ENCODE results near the gene KCNIP1.

Gene KCNIP1

GRCh38 chr5:170466553-170466952 is 37.3 kb upstream of the KCNIP1 start:
- H3K27me3 ChIP-seq (ENCODE audit: insufficient read depth, poor library complexity, severe bottlenecking): no peaks in the 10 kb centered on the region
- H3K4me3 ChIP-seq (replicated peaks; ENCODE audit: insufficient read depth, low read length): no peak overlapping the region
- no peak for TF ChIP-seq POLR2AphosphoS5 (IDR thresholded peaks at IDR 0.05; ENCODE audit: low read depth)
- no peak overlapping the region for H3K27ac ChIP-seq (replicated peaks)
- no peak for DNase-seq (ENCODE audit: low read depth in 1 of 2, low spot score in 1 of 2)

- Histone ChIP-seq H3K27ac (replicated peaks) (no peak overlapping the region), H3K27me3 (ENCODE audit: insufficient read depth, poor library complexity, severe bottlenecking) (no peaks in the 10 kb centered on the region), H3K4me3 (replicated peaks; ENCODE audit: insufficient read depth, low read length) (no peak overlapping the region)
- TF ChIP-seq REST (IDR thresholded peaks at IDR 0.05; ENCODE audit: insufficient replicate concordance, low read depth) (no peak), SPI1 (IDR thresholded peaks at IDR 0.05; ENCODE audit: borderline replicate concordance, low read depth) (no peak), POLR2AphosphoS5 (IDR thresholded peaks at IDR 0.05; ENCODE audit: low read depth) (no peak), GABPA (IDR thresholded peaks at IDR 0.05; ENCODE audit: low read depth) (no peak)
- TF ChIP-seq, protein P1, sequence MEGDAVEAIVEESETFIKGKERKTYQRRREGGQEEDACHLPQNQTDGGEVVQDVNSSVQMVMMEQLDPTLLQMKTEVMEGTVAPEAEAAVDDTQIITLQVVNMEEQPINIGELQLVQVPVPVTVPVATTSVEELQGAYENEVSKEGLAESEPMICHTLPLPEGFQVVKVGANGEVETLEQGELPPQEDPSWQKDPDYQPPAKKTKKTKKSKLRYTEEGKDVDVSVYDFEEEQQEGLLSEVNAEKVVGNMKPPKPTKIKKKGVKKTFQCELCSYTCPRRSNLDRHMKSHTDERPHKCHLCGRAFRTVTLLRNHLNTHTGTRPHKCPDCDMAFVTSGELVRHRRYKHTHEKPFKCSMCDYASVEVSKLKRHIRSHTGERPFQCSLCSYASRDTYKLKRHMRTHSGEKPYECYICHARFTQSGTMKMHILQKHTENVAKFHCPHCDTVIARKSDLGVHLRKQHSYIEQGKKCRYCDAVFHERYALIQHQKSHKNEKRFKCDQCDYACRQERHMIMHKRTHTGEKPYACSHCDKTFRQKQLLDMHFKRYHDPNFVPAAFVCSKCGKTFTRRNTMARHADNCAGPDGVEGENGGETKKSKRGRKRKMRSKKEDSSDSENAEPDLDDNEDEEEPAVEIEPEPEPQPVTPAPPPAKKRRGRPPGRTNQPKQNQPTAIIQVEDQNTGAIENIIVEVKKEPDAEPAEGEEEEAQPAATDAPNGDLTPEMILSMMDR (IDR thresholded peaks at IDR 0.05; ENCODE audit: insufficient read depth, low read length): no peak
- DNase-seq (ENCODE audit: low read depth in 1 of 2, low spot score in 1 of 2): no peak
These were observed 36.7 kb upstream of the KCNIP1 start for GRCh38 chr5:170466988-170467707.

GRCh38 chr5:170468633-170469285 is 35.1 kb upstream of the KCNIP1 start:
- H3K4me3 ChIP-seq (replicated peaks; ENCODE audit: insufficient read depth, low read length): no peak overlapping the region
- no peak for TF ChIP-seq GABPA (IDR thresholded peaks at IDR 0.05; ENCODE audit: low read depth)
- TF ChIP-seq SPI1 (IDR thresholded peaks at IDR 0.05; ENCODE audit: borderline replicate concordance, low read depth): no peak
- no peak for TF ChIP-seq REST (IDR thresholded peaks at IDR 0.05; ENCODE audit: insufficient replicate concordance, low read depth)
- no peak for TF ChIP-seq POLR2AphosphoS5 (IDR thresholded peaks at IDR 0.05; ENCODE audit: low read depth)

GRCh38 chr5:170469414-170469813 is 34.4 kb upstream of the KCNIP1 start:
- Histone ChIP-seq H3K4me3 (replicated peaks; ENCODE audit: insufficient read depth, low read length) (no peak overlapping the region), H3K27ac (replicated peaks) (no peak overlapping the region), H3K27me3 (ENCODE audit: insufficient read depth, poor library complexity, severe bottlenecking) (no peaks in the 10 kb centered on the region)
- TF ChIP-seq SPI1 (IDR thresholded peaks at IDR 0.05; ENCODE audit: borderline replicate concordance, low read depth) (no peak), GABPA (IDR thresholded peaks at IDR 0.05; ENCODE audit: low read depth) (no peak), REST (IDR thresholded peaks at IDR 0.05; ENCODE audit: insufficient replicate concordance, low read depth) (no peak), POLR2AphosphoS5 (IDR thresholded peaks at IDR 0.05; ENCODE audit: low read depth) (no peak)
- TF ChIP-seq, protein P1 (IDR thresholded peaks at IDR 0.05; ENCODE audit: insufficient read depth, low read length): no peak
- no peak for DNase-seq (ENCODE audit: low read depth in 1 of 2, low spot score in 1 of 2)

More at GRCh38 chr5:170468633-170469285, 35.1 kb upstream of the KCNIP1 start:
- H3K27me3 ChIP-seq (ENCODE audit: insufficient read depth, poor library complexity, severe bottlenecking): no peaks in the 10 kb centered on the region
- no peak overlapping the region for H3K27ac ChIP-seq (replicated peaks)
- no peak for DNase-seq (ENCODE audit: low read depth in 1 of 2, low spot score in 1 of 2)

All from HL-60 (cell line).